ENCODE results near the gene IGF2BP3. TPM values are rescaled to one million over a fixed set of nuclear protein-coding genes. Genes with fewer than 3 reads are reported as not detected.
"Not testable (repeated sequence)": the region's sequence is repeated elsewhere in the genome, so short reads cannot be mapped to it uniquely, and the experiment has no call there.

The IGF2BP3 gene
- total and polyA plus RNA-seq, 8 donors = 1.8 to 63.2 (median 57.4) TPM

GRCh38 chr7:23418046-23418445 is 52.2 kb downstream of the IGF2BP3 start:
- Histone ChIP-seq H3K4me1 (no peaks in the 10 kb centered on the region), H3K36me3 (no peaks in the 10 kb centered on the region), H3K27me3 (no peaks in the 10 kb centered on the region), H3K9me3 (no peaks in the 10 kb centered on the region), H3K27ac (no peak overlapping the region), H3K4me3 (no peak overlapping the region)
- intact Hi-C loops (cut with DNase I) = no loop called here
- DNase-seq (peak in 2 of 4 donors; percentile 31 to 67), ATAC-seq (no peak)
- TF ChIP-seq, protein P1, sequence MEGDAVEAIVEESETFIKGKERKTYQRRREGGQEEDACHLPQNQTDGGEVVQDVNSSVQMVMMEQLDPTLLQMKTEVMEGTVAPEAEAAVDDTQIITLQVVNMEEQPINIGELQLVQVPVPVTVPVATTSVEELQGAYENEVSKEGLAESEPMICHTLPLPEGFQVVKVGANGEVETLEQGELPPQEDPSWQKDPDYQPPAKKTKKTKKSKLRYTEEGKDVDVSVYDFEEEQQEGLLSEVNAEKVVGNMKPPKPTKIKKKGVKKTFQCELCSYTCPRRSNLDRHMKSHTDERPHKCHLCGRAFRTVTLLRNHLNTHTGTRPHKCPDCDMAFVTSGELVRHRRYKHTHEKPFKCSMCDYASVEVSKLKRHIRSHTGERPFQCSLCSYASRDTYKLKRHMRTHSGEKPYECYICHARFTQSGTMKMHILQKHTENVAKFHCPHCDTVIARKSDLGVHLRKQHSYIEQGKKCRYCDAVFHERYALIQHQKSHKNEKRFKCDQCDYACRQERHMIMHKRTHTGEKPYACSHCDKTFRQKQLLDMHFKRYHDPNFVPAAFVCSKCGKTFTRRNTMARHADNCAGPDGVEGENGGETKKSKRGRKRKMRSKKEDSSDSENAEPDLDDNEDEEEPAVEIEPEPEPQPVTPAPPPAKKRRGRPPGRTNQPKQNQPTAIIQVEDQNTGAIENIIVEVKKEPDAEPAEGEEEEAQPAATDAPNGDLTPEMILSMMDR (IDR thresholded peaks at IDR 0.05) = no peak

GRCh38 chr7:23415198-23415597 is 55.1 kb downstream of the IGF2BP3 start:
- Histone ChIP-seq H3K4me1 (no peaks in the 10 kb centered on the region), H3K27me3 (no peaks in the 10 kb centered on the region), H3K4me3 (no peak overlapping the region), H3K27ac (no peak overlapping the region), H3K36me3 (no peaks in the 10 kb centered on the region), H3K9me3 (no peaks in the 10 kb centered on the region)
- intact Hi-C loops (cut with DNase I) = no loop called here
- DNase-seq (peak in 1 of 4 donors; percentile 70), ATAC-seq (no peak)
- TF ChIP-seq, protein P1 (IDR thresholded peaks at IDR 0.05) = no peak

GRCh38 chr7:23410446-23411183 is 59.7 kb downstream of the IGF2BP3 start:
- DNase-seq (no peak), ATAC-seq (no peak)
- TF ChIP-seq, protein P1 (IDR thresholded peaks at IDR 0.05) = no peak
- Histone ChIP-seq H3K4me3 (no peak overlapping the region), H3K4me1 (no peaks in the 10 kb centered on the region), H3K27ac (no peak overlapping the region), H3K27me3 (no peaks in the 10 kb centered on the region), H3K9me3 (peaks cover 0 to 4% of the 10 kb centered on the region in 2 donors), H3K36me3 (no peaks in the 10 kb centered on the region)
- intact Hi-C loops (cut with DNase I) = no loop called here

DNA sequence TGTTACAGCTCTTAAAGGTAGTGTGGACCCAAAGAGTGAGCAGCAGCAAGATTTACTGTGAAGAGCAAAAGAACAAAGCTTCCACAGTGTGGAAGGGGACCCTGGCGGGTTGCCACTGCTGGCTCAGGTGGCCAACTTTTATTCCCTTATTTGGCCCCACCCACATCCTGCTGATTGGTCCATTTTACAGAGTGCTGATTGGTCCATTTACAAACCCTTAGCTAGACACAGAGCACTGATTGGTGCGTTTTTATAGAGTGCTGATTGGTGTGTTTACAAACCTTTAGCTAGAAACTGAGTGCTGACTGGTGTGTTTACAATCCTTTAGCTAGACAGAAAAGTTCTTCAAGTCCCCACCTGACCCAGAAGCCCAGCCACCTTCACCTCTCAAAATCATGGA is 63.7 kb downstream of the IGF2BP3 start:
- ATAC-seq; H3K4me1 ChIP-seq; H3K9me3 ChIP-seq; H3K4me3 ChIP-seq; intact Hi-C loops (cut with DNase I); DNase-seq; H3K27ac ChIP-seq; H3K36me3 ChIP-seq; H3K27me3 ChIP-seq: not testable (repeated sequence)

DNA sequence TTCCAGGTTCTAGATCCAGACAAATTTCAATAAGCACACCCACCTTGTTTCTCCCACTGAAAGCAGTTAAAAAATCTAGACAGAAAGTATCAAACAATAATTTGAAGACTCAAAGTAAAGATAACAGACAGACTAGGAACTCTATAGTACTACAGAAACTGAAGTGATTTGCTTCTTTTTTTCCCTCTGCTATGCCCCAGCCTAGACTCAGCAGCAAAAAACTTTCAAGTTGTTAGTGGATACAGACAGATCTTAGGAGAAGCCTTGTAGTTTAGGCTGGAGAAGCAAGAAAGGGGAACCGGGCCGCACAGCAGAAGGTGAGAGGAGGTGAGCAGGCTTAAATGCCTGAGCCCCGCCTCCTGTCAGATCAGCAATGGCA is 65.1 kb downstream of the IGF2BP3 start:
- H3K4me3 ChIP-seq = no peak overlapping the region
- H3K4me1 ChIP-seq = no peaks in the 10 kb centered on the region
- peaks cover 0 to 4% of the 10 kb centered on the region in 2 donors for H3K9me3 ChIP-seq
- ATAC-seq (no peak), DNase-seq (no peak)
- H3K27ac ChIP-seq = no peak overlapping the region
- no peaks in the 10 kb centered on the region for H3K27me3 ChIP-seq
- no peaks in the 10 kb centered on the region for H3K36me3 ChIP-seq
- intact Hi-C loops (cut with DNase I) = no loop called here
- TF ChIP-seq, protein P1 (IDR thresholded peaks at IDR 0.05) = no peak
